ENCODE measurements around the gene PEX19. TPM values are rescaled to one million over a fixed set of nuclear protein-coding genes. Genes with fewer than 3 reads are reported as not detected.

The PEX19 gene
- total RNA-seq, 3 donors from 2014 or later (not counting 1 experiment from before 2014, with no cell fraction given), result 41.5 to 48.8 (median 47.8) TPM

- Mint-ChIP-seq H3K4me1 (no peaks in the 10 kb centered on the region), H3K4me3 (no peak overlapping the region), H3K36me3 (peaks cover 41% of the 10 kb centered on the region), H3K27me3 (ENCODE audit: low read depth in 2 of 2) (no peaks in the 10 kb centered on the region), H3K27ac (no peak overlapping the region), H3K9me3 (no peaks in the 10 kb centered on the region)
- Histone ChIP-seq H3K4me3 (ENCODE audit: low read length) (no peak overlapping the region), H3K36me3 (ENCODE audit: control insufficient read depth, insufficient read depth, low read length) (peaks cover 87% of the 10 kb centered on the region), H3K27me3 (ENCODE audit: control insufficient read depth, insufficient read depth, low read length) (no peaks in the 10 kb centered on the region), H3K27ac (ENCODE audit: low read length) (peak overlapping the region; percentile 0), H3K9me3 (ENCODE audit: control insufficient read depth, insufficient read depth, low read length) (no peaks in the 10 kb centered on the region), H3K4me1 (ENCODE audit: control insufficient read depth, insufficient read depth, low read length) (no peaks in the 10 kb centered on the region)
- ATAC-seq (no peak), DNase-seq (no peak)
- 91% methylated on average over 13 of the region's 13 CpGs for WGBS (ENCODE audit: insufficient coverage)
- no peak for TF ChIP-seq CTCF (IDR thresholded peaks at IDR 0.05)
- intact Hi-C loops (cut with micrococcal nuclease), result no loop called here
These were observed 22.3 kb upstream of the PEX19 start for GRCh38 chr1:160307118-160307791.

- no peak for ATAC-seq
- Histone ChIP-seq H3K27ac (ENCODE audit: low read length) (no peak overlapping the region), H3K4me3 (ENCODE audit: low read length) (no peak overlapping the region), H3K36me3 (ENCODE audit: control insufficient read depth, insufficient read depth, low read length) (peaks cover 81% of the 10 kb centered on the region), H3K9me3 (ENCODE audit: control insufficient read depth, insufficient read depth, low read length) (no peaks in the 10 kb centered on the region), H3K27me3 (ENCODE audit: control insufficient read depth, insufficient read depth, low read length) (no peaks in the 10 kb centered on the region), H3K4me1 (ENCODE audit: control insufficient read depth, insufficient read depth, low read length) (no peaks in the 10 kb centered on the region)
- Mint-ChIP-seq H3K27me3 (ENCODE audit: low read depth in 2 of 2) (no peaks in the 10 kb centered on the region), H3K4me1 (no peaks in the 10 kb centered on the region), H3K36me3 (peaks cover 56% of the 10 kb centered on the region), H3K27ac (no peak overlapping the region), H3K9me3 (no peaks in the 10 kb centered on the region), H3K4me3 (no peak overlapping the region)
- TF ChIP-seq CTCF (IDR thresholded peaks at IDR 0.05), result no peak
- WGBS (ENCODE audit: insufficient coverage), result 85% methylated on average over 4 of the region's 7 CpGs
- intact Hi-C loops (cut with micrococcal nuclease), result no loop called here
- DNase-seq, result no peak
These were observed 15.2 kb upstream of the PEX19 start for GRCh38 chr1:160300173-160300572.

- no peak for TF ChIP-seq CTCF (IDR thresholded peaks at IDR 0.05)
- Mint-ChIP-seq H3K4me3 (no peak overlapping the region), H3K27ac (peak overlapping the region in 1 of 2 donors; percentile 29), H3K27me3 (ENCODE audit: low read depth in 2 of 2) (no peaks in the 10 kb centered on the region), H3K9me3 (no peaks in the 10 kb centered on the region), H3K4me1 (no peaks in the 10 kb centered on the region), H3K36me3 (peaks cover 62% of the 10 kb centered on the region)
- H3K4me3 ChIP-seq (ENCODE audit: low read length), result no peak overlapping the region
- no peaks in the 10 kb centered on the region for H3K27me3 ChIP-seq (ENCODE audit: control insufficient read depth, insufficient read depth, low read length)
- H3K27ac ChIP-seq (ENCODE audit: low read length), result no peak overlapping the region
- intact Hi-C loops (cut with micrococcal nuclease), result no loop called here
- ATAC-seq (no peak), DNase-seq (no peak)
- no peaks in the 10 kb centered on the region for H3K9me3 ChIP-seq (ENCODE audit: control insufficient read depth, insufficient read depth, low read length)
- 100% methylated on average over 1 of the region's 1 CpG for WGBS (ENCODE audit: insufficient coverage)
- peaks cover 95% of the 10 kb centered on the region for H3K36me3 ChIP-seq (ENCODE audit: control insufficient read depth, insufficient read depth, low read length)
- no peaks in the 10 kb centered on the region for H3K4me1 ChIP-seq (ENCODE audit: control insufficient read depth, insufficient read depth, low read length)
These were observed 11.1 kb upstream of the PEX19 start for GRCh38 chr1:160296036-160296435.
